HG03108 (cell line): ENCODE measurements around the gene SPANXC.
"Not testable (repeated sequence)": the region's sequence is repeated elsewhere in the genome, so short reads cannot be mapped to it uniquely, and the experiment has no call there.

ENCODE experiments used
- ATAC-seq: cut with Tn5 transposase; IDR thresholded peaks from one replicate; pipeline ENCODE4 v1.9.1; 2021; ENCODE audit warnings: moderate library complexity; ENCODE audit not compliant: unreplicated experiment

The SPANXC gene, protein sequence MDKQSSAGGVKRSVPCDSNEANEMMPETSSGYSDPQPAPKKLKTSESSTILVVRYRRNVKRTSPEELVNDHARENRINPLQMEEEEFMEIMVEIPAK

DNA sequence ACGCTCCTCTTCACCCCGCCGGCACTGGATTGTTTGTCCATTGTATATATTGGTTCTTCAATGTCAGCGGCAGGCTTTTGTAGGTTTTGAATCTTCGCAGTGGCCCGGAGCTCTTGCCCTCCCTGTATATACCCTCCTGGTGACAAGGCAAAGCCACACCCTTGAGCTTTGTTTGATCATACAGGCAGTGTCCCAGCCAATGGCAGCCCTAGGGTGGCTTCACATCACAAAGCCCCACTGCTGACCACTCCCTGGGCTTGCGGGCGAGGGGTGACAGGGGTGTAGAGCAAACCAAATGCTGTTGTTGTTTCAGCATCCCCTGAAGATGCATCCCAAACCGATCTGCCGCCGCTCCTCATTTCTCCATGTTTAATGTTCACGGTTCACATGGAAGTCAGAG lies at the start of gene SPANXC:
Gene SPANXC, minus strand, starts transcription at position 101 of the 400 bp plus-strand sequence. Its CDS starts 60 bp downstream, at position 41.
- ATAC-seq, result not testable (repeated sequence)

DNA sequence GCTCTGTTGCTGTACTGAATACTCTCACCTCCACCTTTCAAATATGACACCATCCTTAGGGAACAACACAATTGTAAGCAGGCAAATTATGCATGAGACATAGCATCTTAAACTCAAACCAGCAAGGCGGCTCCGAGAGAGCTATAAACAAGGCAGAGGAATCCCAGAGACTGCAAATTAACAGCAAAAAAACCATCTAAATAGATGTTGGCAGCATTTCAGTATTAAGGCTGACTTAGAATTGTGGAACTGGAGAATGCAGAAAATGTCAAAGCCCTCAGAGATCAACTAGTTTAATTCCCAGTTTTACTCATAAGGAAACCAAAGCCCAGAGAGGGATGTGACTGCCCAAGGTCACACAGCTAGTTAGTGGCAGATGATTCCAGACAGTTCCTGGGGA lies 37.2 kb upstream of the SPANXC start:
- ATAC-seq, result no peak

DNA sequence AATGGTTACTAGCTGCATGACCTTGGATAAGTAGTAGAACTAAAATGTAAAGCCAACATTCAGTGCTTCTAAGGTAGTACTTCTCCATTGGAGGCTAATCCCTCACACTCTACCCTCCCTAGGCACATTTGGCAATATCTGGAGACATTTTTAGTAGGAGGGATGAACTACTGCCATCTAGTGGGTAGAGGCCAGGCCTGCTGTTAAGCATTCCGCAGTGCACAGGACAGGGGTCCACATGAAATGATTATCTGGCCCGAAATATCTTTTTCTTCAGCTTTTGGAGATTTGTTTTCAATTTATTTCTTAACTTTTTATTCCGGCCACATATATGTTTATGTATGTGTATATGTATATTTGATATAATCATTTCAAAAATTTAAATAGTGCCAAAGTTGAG lies 36.0 kb upstream of the SPANXC start:
- no peak for ATAC-seq

DNA sequence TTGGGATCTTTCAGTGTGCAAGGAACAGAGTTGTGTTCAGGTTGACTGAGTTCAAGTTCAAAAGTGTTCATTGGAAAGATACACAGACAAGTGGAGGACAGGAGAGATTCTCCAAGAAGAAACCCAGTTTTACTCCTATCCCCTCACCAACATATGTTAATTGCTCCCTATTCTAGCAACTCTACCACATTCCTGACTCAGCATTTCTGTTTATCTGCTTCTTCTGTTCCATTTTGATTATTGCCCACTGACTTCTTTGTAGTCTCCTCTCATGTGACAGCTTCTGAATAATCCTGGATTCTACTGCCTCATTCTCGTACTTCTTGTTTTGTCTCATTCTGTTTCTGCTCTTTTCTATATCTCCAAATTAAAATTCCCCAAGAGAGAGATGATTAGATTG lies 15.8 kb upstream of the SPANXC start:
- ATAC-seq, result no peak

DNA sequence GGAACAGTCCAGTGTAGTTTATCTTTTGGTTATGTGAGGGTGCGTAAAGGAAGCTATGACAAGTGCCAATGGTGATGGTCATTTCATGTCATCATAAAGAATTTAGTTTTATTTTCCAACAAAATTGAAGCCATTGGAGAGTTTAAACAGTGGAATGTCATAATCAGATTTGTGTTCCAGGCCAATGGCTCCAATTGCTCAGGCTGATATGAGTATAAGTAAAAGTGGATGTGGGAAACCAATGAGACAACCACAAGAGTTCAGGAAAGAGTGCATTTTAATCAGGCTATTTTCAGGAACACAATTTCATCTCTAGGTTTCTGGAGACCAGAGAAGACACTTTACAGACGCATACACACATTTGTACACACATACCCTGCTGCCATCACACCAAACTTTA lies 20.7 kb downstream of the SPANXC start:
- no peak for ATAC-seq

DNA sequence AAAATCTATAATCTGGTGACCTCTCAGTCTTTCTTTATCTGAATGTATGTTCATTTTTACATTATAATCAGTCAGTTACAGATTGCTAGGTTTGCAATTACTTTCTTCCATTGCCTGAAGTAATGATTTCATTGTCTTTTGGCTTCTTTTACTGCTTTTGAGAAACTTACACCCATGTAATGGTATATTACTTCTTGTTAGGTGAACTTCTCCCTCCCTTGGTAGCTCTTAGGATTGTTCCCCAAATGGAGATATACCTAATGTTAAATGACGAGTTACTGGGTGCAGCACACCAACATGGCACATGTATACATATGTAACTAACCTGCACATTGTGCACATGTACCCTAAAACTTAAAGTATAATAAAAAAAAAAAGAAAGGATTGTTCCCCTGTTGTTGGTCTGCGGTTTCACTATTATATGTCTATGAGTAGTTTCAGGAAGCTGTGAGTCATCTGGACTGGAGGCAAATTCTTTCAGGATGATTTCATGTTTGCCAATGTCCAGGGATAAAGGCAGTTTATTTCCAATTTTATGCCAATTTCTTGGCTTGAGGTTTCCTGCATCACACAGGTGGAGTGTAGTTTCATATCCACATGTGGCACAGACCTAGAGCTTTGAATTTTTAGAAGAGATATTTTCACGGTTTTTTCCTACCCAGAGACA lies 21.8 kb downstream of the SPANXC start:
- ATAC-seq, result no peak

DNA sequence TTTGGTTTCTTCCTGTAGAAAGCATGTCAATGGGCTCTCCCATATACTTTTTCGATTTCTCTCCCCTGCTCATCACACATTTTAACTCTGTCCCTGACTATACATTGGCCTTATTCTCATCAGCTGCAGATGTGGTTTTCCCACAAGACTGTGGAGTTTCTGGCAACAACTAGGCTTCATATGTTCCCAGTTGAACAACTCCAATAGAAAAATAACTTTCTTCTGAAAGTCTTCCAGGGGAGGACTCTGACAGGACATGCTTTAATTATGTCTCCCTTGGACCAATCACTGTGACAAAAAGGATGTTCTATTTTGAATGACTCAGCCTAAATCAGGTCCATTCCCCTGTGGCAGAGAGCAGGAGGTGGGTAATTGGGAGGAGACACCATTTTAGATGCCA lies 28.1 kb downstream of the SPANXC start:
- ATAC-seq, result no peak

DNA sequence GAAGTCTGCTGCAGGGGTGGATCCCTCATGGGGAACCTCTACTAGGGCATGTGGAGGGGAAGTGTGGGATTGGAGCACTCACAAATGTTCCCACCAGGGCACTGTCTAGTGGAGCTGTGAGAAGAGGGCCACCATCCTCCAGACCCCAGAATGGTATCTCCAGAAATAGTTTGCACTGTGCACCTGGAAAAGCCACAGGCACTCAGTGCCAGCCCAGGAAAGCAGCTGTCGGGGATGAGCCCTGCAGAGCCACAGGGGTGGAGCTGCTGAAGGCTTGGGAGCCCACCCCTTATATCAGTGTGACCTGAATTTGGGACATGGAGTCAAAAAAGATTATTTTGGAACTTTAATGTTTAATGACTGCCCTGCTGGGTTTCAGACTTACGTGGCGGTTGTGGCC lies 40.4 kb downstream of the SPANXC start:
- ATAC-seq, result no peak
